GM12878 (cell line): ENCODE measurements around the gene AGBL4. TPM values are rescaled to one million over a fixed set of nuclear protein-coding genes. Genes with fewer than 3 reads are reported as not detected.

Experiments used
- ATAC-seq: fragments of 200-7000 bp; cut with Tn5 transposase; 3 replicates; pipeline ENCODE4 v1.9.1; 2020; ENCODE audit warnings: mild to moderate bottlenecking, moderate library complexity
- BruUV-seq: library from RNA; stranded (reverse); fragments of 400-500 nt; replicated peaks from 2 replicates; lab custom pipeline; 2021; lab: Mats Ljungman, UMichigan
- CTCF ChIA-PET: fragments of 300-600 bp; sonication (Branson Sonifier 250); formaldehyde crosslinking; extraction: SDS; loops from one replicate; lab custom pipeline; 2021; ENCODE audit warnings: inconsistent platforms; lab: Yijun Ruan, JAX
- POLR2A ChIA-PET: fragments of 350-600 bp; formaldehyde crosslinking; extraction: SDS; loops from one replicate; lab custom pipeline; 2021; ENCODE audit warnings: inconsistent platforms; lab: Charles Lee
- RAD21 ChIA-PET: fragments of 300-600 bp; sonication (Branson Sonifier 250); formaldehyde crosslinking; loops from one replicate; lab custom pipeline; 2023; ENCODE audit warnings: antibody characterized with exemption; ENCODE audit not compliant: unreplicated experiment; lab: Charles Lee
- SMC1A ChIA-PET: fragments of 300-600 bp; sonication (Branson Sonifier 250); formaldehyde crosslinking; loops from one replicate; lab custom pipeline; 2023; ENCODE audit not compliant: unreplicated experiment, uncharacterized antibody; lab: Charles Lee
- DNase-seq: peaks from one replicate; pipeline ENCODE4 v3.0.0-alpha.2; 2011; ENCODE audit warnings: low read depth, low spot score
- FAIRE-seq: peaks from 3 replicates; lab custom pipeline; 2011; peaks lifted over from hg19 to GRCh38; lab: Jason Lieb, UNC
- H2AFZ ChIP-seq: 2 replicates; pipeline ENCODE4 v1.6.0; 2011; ENCODE audit warnings: low read depth, low read length, control low read depth; ENCODE audit not compliant: control insufficient read depth
- H3K27ac ChIP-seq: 2 replicates; pipeline ENCODE4 v1.5.1; 2011; ENCODE audit warnings: control low read depth; ENCODE audit not compliant: control insufficient read depth, insufficient read depth
- H3K27me3 ChIP-seq, 2 experiments: replicated peaks in 1 of 2; 2 replicates each; pipeline versions ENCODE4 v1.6.0 to v1.6.1; 2011; ENCODE audit warnings: low read length in 1 of 2; ENCODE audit not compliant: control insufficient read depth in 2 of 2, insufficient read depth in 2 of 2
- H3K36me3 ChIP-seq, 2 experiments: 2 replicates each; pipeline ENCODE4 v1.5.1; 2011; ENCODE audit warnings: low read length in 1 of 2; ENCODE audit not compliant: control insufficient read depth in 2 of 2, insufficient read depth in 2 of 2
- H3K4me1 ChIP-seq: 2 replicates; pipeline ENCODE4 v1.6.1; 2011; ENCODE audit warnings: mild to moderate bottlenecking, low read length, moderate library complexity, mixed read lengths; ENCODE audit not compliant: control insufficient read depth, insufficient read depth
- H3K4me2 ChIP-seq: 2 replicates; pipeline ENCODE4 v1.6.0; 2011; ENCODE audit warnings: control low read depth; ENCODE audit not compliant: control insufficient read depth, insufficient read depth
- H3K4me3 ChIP-seq: fragments of 200-600 bp; sonication (generic); 2 replicates; pipeline ENCODE4 v1.5.1; 2016
- H3K79me2 ChIP-seq: 2 replicates; pipeline ENCODE4 v1.6.0; 2011; ENCODE audit warnings: low read length; ENCODE audit not compliant: control insufficient read depth, insufficient read depth
- H3K9ac ChIP-seq: 2 replicates; pipeline ENCODE4 v1.8.0; 2011; ENCODE audit warnings: low read length, control low read depth, mixed read lengths; ENCODE audit not compliant: control insufficient read depth, insufficient read depth
- H3K9me3 ChIP-seq: replicated peaks from 3 replicates; pipeline ENCODE4 v1.5.1; 2011; ENCODE audit warnings: mild to moderate bottlenecking, low read length; ENCODE audit not compliant: control insufficient read depth, insufficient read depth
- H4K20me1 ChIP-seq: 2 replicates; pipeline ENCODE4 v1.6.0; 2011; ENCODE audit not compliant: control insufficient read depth, insufficient read depth
- ASH2L ChIP-seq: fragments of 300-600, 200-600 bp; sonication (generic); IDR thresholded peaks from 2 replicates; pipeline ENCODE4 v1.6.1; 2017; ENCODE audit warnings: low read depth, mild to moderate bottlenecking, borderline replicate concordance
- ATF3 ChIP-seq: IDR thresholded peaks from 2 replicates; pipeline ENCODE4 v1.6.1; 2011; ENCODE audit warnings: low read depth, mild to moderate bottlenecking, low read length, moderate library complexity, borderline replicate concordance; ENCODE audit errors: extremely low read depth
- BCL3 ChIP-seq: IDR thresholded peaks from 2 replicates; pipeline ENCODE4 v1.6.1; 2011; ENCODE audit warnings: borderline replicate concordance, low read depth, mild to moderate bottlenecking, moderate library complexity, low read length; ENCODE audit not compliant: insufficient read depth, poor library complexity, severe bottlenecking
- CBX3 ChIP-seq: fragments of 200-600 bp; sonication (generic); IDR thresholded peaks from 2 replicates; pipeline ENCODE4 v1.6.1; 2016; ENCODE audit warnings: low read depth, borderline replicate concordance
- CUX1 ChIP-seq: IDR thresholded peaks from 2 replicates; pipeline ENCODE4 v1.6.1; 2012; ENCODE audit warnings: improper control_type of control experiment, low read depth, low read length; ENCODE audit not compliant: insufficient replicate concordance
- MLLT1 ChIP-seq: fragments of 450-650 bp; IDR thresholded peaks from 2 replicates; pipeline ENCODE4 v1.6.1; 2016; ENCODE audit warnings: mild to moderate bottlenecking
- POLR2A ChIP-seq: IDR thresholded peaks from 2 replicates; pipeline ENCODE4 v1.6.1; 2011; ENCODE audit warnings: low read depth, mild to moderate bottlenecking, low read length
- RB1 ChIP-seq: fragments of 450-650 bp; formaldehyde crosslinking; IDR thresholded peaks from 2 replicates; pipeline ENCODE4 v1.6.1; 2017; ENCODE audit warnings: mild to moderate bottlenecking, borderline replicate concordance
- SMC3 ChIP-seq: IDR thresholded peaks from 2 replicates; pipeline ENCODE4 v1.6.1; 2011; ENCODE audit warnings: low read length, improper control_type of control experiment, borderline replicate concordance
- SPI1 ChIP-seq: IDR thresholded peaks from 2 replicates; pipeline ENCODE4 v1.6.1; 2011; ENCODE audit warnings: low read depth, mild to moderate bottlenecking, low read length, moderate library complexity, borderline replicate concordance; ENCODE audit not compliant: insufficient read depth
- SUZ12 ChIP-seq: fragments of 200-600 bp; sonication (generic); IDR thresholded peaks from one replicate; pipeline ENCODE4 v1.6.1; 2018; ENCODE audit warnings: antibody characterized with exemption, mild to moderate bottlenecking; ENCODE audit not compliant: unreplicated experiment
- TCF12 ChIP-seq: IDR thresholded peaks from 2 replicates; pipeline ENCODE4 v1.6.1; 2011; ENCODE audit warnings: low read depth, mild to moderate bottlenecking, low read length
- WGBS: methylation state at CpG from one replicate; pipeline ENCODE4 v1.1.6; 2016; ENCODE audit warnings: low lambda C conversion rate; ENCODE audit not compliant: insufficient replicate concordance, insufficient coverage; ENCODE audit errors: missing lambda C conversion rate; 5-methylcytosine and 5-hydroxymethylcytosine counted together
- in situ Hi-C: fragments of 300-500 bp; cut with MboI; formaldehyde crosslinking; loops from 9 replicates; pipeline ENCODE4 v1.14.3; 2018; ENCODE audit warnings: mixed read lengths
- intact Hi-C: fragments of 100-400 bp; cut with micrococcal nuclease; formaldehyde crosslinking; loops from one replicate; pipeline ENCODE4 v1.14.2; 2022; ENCODE audit not compliant: unreplicated experiment
- polyA plus RNA-seq, 11 experiments: library from polyadenylated mRNA; depleted of rRNA in 4 of 11; unstranded in 6 of 11; stranded (reverse) in 5 of 11; fragments of >200 nt; fragmentation: Nextera tagmentation in 4 of 11; fragmentation: Illumina TruSeq in 1 of 11; extraction: Ambion mirVana in 4 of 11; extraction: Trizol in 1 of 11; gene quantifications; 1 replicate in 1 of 11; 2 replicates in 10 of 11; pipeline versions ENCODE4 v1.2.1 to v1.2.3, GENCODE V29; 2011 to 2016; ENCODE audit warnings: inconsistent platforms in 2 of 11, missing spikeins in 2 of 11, low read depth in 1 of 11
- total RNA-seq, 4 experiments: library from RNA; depleted of rRNA in 3 of 4; stranded (reverse); fragments of >200 nt in 3 of 4; fragmentation: Illumina TruSeq in 1 of 4; extraction: Trizol in 1 of 4; gene quantifications; 2 replicates each; pipeline versions ENCODE4 v1.2.1 to v1.2.3, GENCODE V29; 2013 to 2021
- TF ChIP-seq, protein P1 (sequence below): fragments of 450-650 bp; IDR thresholded peaks from 2 replicates; pipeline ENCODE4 v1.6.1; 2017; ENCODE audit warnings: low read depth, mild to moderate bottlenecking, moderate library complexity

AGBL4 gene
- total and polyA plus RNA-seq, 10 of the 15 experiments (the other 5 are each of a cell fraction or from before 2014, with no cell fraction given), result 0.31 TPM; not detected in 9

- Histone ChIP-seq H4K20me1 (no peaks in the 10 kb centered on the region), H3K27me3 (0 out of 4 replicates have a peak, but pooled peaks cover 0 to 2% of the 10 kb centered on the region in 2 experiments), H3K4me3 (no peak overlapping the region), H3K4me1 (no peaks in the 10 kb centered on the region), H3K9ac (no peak overlapping the region), H2AFZ (no peak overlapping the region)
- no peak for FAIRE-seq
- in situ Hi-C loops, result no loop called here
- no peak for DNase-seq
- TF ChIP-seq ASH2L (no peak), SMC3 (no peak), RB1 (no peak), CBX3 (no peak), POLR2A (no peak), BCL3 (no peak), MLLT1 (no peak), TCF12 (no peak), CUX1 (no peak), SPI1 (no peak), SUZ12 (no peak), ATF3 (no peak)
- TF ChIP-seq, protein P1, sequence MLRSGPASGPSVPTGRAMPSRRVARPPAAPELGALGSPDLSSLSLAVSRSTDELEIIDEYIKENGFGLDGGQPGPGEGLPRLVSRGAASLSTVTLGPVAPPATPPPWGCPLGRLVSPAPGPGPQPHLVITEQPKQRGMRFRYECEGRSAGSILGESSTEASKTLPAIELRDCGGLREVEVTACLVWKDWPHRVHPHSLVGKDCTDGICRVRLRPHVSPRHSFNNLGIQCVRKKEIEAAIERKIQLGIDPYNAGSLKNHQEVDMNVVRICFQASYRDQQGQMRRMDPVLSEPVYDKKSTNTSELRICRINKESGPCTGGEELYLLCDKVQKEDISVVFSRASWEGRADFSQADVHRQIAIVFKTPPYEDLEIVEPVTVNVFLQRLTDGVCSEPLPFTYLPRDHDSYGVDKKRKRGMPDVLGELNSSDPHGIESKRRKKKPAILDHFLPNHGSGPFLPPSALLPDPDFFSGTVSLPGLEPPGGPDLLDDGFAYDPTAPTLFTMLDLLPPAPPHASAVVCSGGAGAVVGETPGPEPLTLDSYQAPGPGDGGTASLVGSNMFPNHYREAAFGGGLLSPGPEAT, result no peak
- TF ChIP-seq, all 136 proteins: peak for 0
- Histone ChIP-seq H3K9me3 (no peaks in the 10 kb centered on the region), H3K27ac (no peak overlapping the region), H3K4me2 (no peak overlapping the region), H3K79me2 (no peaks in the 10 kb centered on the region), H3K36me3 (no peaks in the 10 kb centered on the region)
- ChIA-PET POLR2A (interaction anchor here (0.6 kb wide), 1 partner anchor 1433 kb away, joined by 4 read pairs; no protein-coding TSS in a partner anchor), CTCF (no interaction called here), SMC1A (no interaction called here), RAD21 (no interaction called here)
- WGBS, result 51% methylated on average over 2 of the region's 2 CpGs
- intact Hi-C loops, result no loop called here
- no peak for ATAC-seq
- no TSS peak for BruUV-seq
Observed at GRCh38 chr1:48784301-48784700, 1239.5 kb downstream of the AGBL4 start.
